Measurements from ENCODE around the gene PRKN.

- TF ChIP-seq CTCF (IDR thresholded peaks at IDR 0.05), result no peak
- no peak for TF ChIP-seq POLR2A (IDR thresholded peaks at IDR 0.05)
Observed at GRCh38 chr6:162239330-162239729, 488.2 kb downstream of the PRKN start.
